HEK293 (cell line): ENCODE measurements around the gene PHF23.

ENCODE experiments used
- BCL11A ChIP-seq: fragments of 450-650 bp; formaldehyde crosslinking; IDR thresholded peaks from 2 replicates; pipeline ENCODE4 v1.5.1; 2016; ENCODE audit warnings: low read depth, missing biosample characterization, missing genetic modification characterization
- SCRT2 ChIP-seq: fragments of 450-650 bp; formaldehyde crosslinking; IDR thresholded peaks from 2 replicates; pipeline ENCODE4 v1.5.1; 2016; ENCODE audit warnings: missing biosample characterization, missing genetic modification characterization
- SP2 ChIP-seq: fragments of 450-650 bp; formaldehyde crosslinking; IDR thresholded peaks from 2 replicates; pipeline ENCODE4 v1.5.1; 2016; ENCODE audit warnings: missing biosample characterization, missing genetic modification characterization
- SP7 ChIP-seq: fragments of 450-650 bp; formaldehyde crosslinking; IDR thresholded peaks from 2 replicates; pipeline ENCODE4 v1.5.1; 2016; ENCODE audit warnings: missing biosample characterization, missing genetic modification characterization
- TCF7L2 ChIP-seq: IDR thresholded peaks from 2 replicates; pipeline ENCODE4 v1.6.1; 2011; ENCODE audit warnings: low read depth, mild to moderate bottlenecking, inconsistent platforms, low read length, moderate library complexity, borderline replicate concordance
- YY2 ChIP-seq: fragments of 450-650 bp; formaldehyde crosslinking; IDR thresholded peaks from 2 replicates; pipeline ENCODE4 v1.5.1; 2016; ENCODE audit warnings: missing biosample characterization, missing genetic modification characterization
- ZEB2 ChIP-seq: fragments of 450-650 bp; formaldehyde crosslinking; IDR thresholded peaks from 2 replicates; pipeline ENCODE4 v1.5.1; 2016; ENCODE audit warnings: missing biosample characterization, missing genetic modification characterization
- ZFHX2 ChIP-seq: fragments of 450-650 bp; formaldehyde crosslinking; conservative IDR thresholded peaks from 2 replicates; pipeline ENCODE4 v1.5.1; 2016; ENCODE audit warnings: missing biosample characterization, missing genetic modification characterization
- ZFP37 ChIP-seq: fragments of 450-650 bp; formaldehyde crosslinking; IDR thresholded peaks from 2 replicates; pipeline ENCODE4 v1.5.1; 2016; ENCODE audit warnings: missing biosample characterization, missing genetic modification characterization
- ZNF155 ChIP-seq: fragments of 450-650 bp; formaldehyde crosslinking; IDR thresholded peaks from 2 replicates; pipeline ENCODE4 v1.5.1; 2016; ENCODE audit warnings: missing biosample characterization, missing genetic modification characterization
- ZNF24 ChIP-seq: fragments of 450-650 bp; formaldehyde crosslinking; IDR thresholded peaks from 2 replicates; pipeline ENCODE4 v1.5.1; 2016; ENCODE audit warnings: missing biosample characterization, missing genetic modification characterization
- ZNF266 ChIP-seq: fragments of 450-650 bp; formaldehyde crosslinking; IDR thresholded peaks from 2 replicates; pipeline ENCODE4 v1.5.1; 2016; ENCODE audit warnings: missing biosample characterization, missing genetic modification characterization, low read depth
- ZNF311 ChIP-seq: fragments of 450-650 bp; formaldehyde crosslinking; IDR thresholded peaks from 2 replicates; pipeline ENCODE4 v1.5.1; 2017; ENCODE audit warnings: missing biosample characterization, missing genetic modification characterization, borderline replicate concordance
- ZNF335 ChIP-seq: fragments of 450-650 bp; formaldehyde crosslinking; conservative IDR thresholded peaks from 2 replicates; pipeline ENCODE4 v1.5.1; 2016; ENCODE audit warnings: missing biosample characterization, missing genetic modification characterization
- ZNF366 ChIP-seq: fragments of 450-650 bp; formaldehyde crosslinking; conservative IDR thresholded peaks from 2 replicates; pipeline ENCODE4 v1.5.1; 2016; ENCODE audit warnings: missing biosample characterization, missing genetic modification characterization
- ZNF416 ChIP-seq: fragments of 450-650 bp; formaldehyde crosslinking; IDR thresholded peaks from 2 replicates; pipeline ENCODE4 v1.5.1; 2016; ENCODE audit warnings: missing biosample characterization, missing genetic modification characterization
- ZNF48 ChIP-seq: fragments of 450-650 bp; formaldehyde crosslinking; IDR thresholded peaks from 2 replicates; pipeline ENCODE4 v1.5.1; 2016; ENCODE audit warnings: missing biosample characterization, missing genetic modification characterization
- ZNF510 ChIP-seq: fragments of 450-650 bp; formaldehyde crosslinking; IDR thresholded peaks from 2 replicates; pipeline ENCODE4 v1.5.1; 2018; ENCODE audit warnings: mild to moderate bottlenecking, missing genetic modification characterization, missing biosample characterization; ENCODE audit not compliant: insufficient replicate concordance
- ZNF548 ChIP-seq: fragments of 450-650 bp; formaldehyde crosslinking; IDR thresholded peaks from 2 replicates; pipeline ENCODE4 v1.5.1; 2016; ENCODE audit warnings: missing biosample characterization, missing genetic modification characterization
- ZNF549 ChIP-seq: fragments of 450-650 bp; IDR thresholded peaks from 2 replicates; pipeline ENCODE4 v1.5.1; 2018; ENCODE audit warnings: missing biosample characterization, missing genetic modification characterization, mild to moderate bottlenecking, inconsistent platforms, moderate library complexity
- ZNF621 ChIP-seq: fragments of 450-650 bp; formaldehyde crosslinking; IDR thresholded peaks from 2 replicates; pipeline ENCODE4 v1.5.1; 2017; ENCODE audit warnings: missing biosample characterization, missing genetic modification characterization
- ZNF664 ChIP-seq: fragments of 450-650 bp; formaldehyde crosslinking; IDR thresholded peaks from 2 replicates; pipeline ENCODE4 v1.5.1; 2016; ENCODE audit warnings: missing biosample characterization, missing genetic modification characterization
- ZNF747 ChIP-seq: fragments of 450-650 bp; formaldehyde crosslinking; IDR thresholded peaks from 2 replicates; pipeline ENCODE4 v1.5.1; 2016; ENCODE audit warnings: missing biosample characterization, missing genetic modification characterization
- ZNF843 ChIP-seq: fragments of 450-650 bp; formaldehyde crosslinking; IDR thresholded peaks from 2 replicates; pipeline ENCODE4 v1.5.1; 2016; ENCODE audit warnings: missing biosample characterization, missing genetic modification characterization
- ZSCAN23 ChIP-seq: fragments of 450-650 bp; formaldehyde crosslinking; IDR thresholded peaks from 2 replicates; pipeline ENCODE4 v1.5.1; 2016; ENCODE audit warnings: missing biosample characterization, missing genetic modification characterization
- TF ChIP-seq, protein P1 (sequence below): fragments of 450-650 bp; formaldehyde crosslinking; IDR thresholded peaks from 2 replicates; pipeline ENCODE4 v1.5.1; 2016; ENCODE audit warnings: missing biosample characterization, missing genetic modification characterization
- TF ChIP-seq, protein P2 (sequence below): fragments of 450-650 bp; formaldehyde crosslinking; IDR thresholded peaks from 2 replicates; pipeline ENCODE4 v1.5.0; 2017; ENCODE audit warnings: missing biosample characterization, missing genetic modification characterization, borderline replicate concordance
- TF ChIP-seq, protein P3 (sequence below): fragments of 450-650 bp; formaldehyde crosslinking; IDR thresholded peaks from 2 replicates; pipeline ENCODE4 v1.5.1; 2016; ENCODE audit warnings: missing biosample characterization, missing genetic modification characterization, low read depth
- TF ChIP-seq, protein P4 (sequence below): fragments of 450-650 bp; formaldehyde crosslinking; IDR thresholded peaks from 2 replicates; pipeline ENCODE4 v1.5.1; 2016; ENCODE audit warnings: missing biosample characterization, missing genetic modification characterization
- TF ChIP-seq, protein P5 (sequence below): fragments of 450-650 bp; formaldehyde crosslinking; IDR thresholded peaks from 2 replicates; pipeline ENCODE4 v1.5.1; 2017; ENCODE audit warnings: missing biosample characterization, missing genetic modification characterization
- TF ChIP-seq, protein P6 (sequence below): fragments of 450-650 bp; formaldehyde crosslinking; IDR thresholded peaks from 2 replicates; pipeline ENCODE4 v1.5.1; 2017; ENCODE audit warnings: missing biosample characterization, missing genetic modification characterization
- TF ChIP-seq, protein P7 (sequence below): fragments of 450-650 bp; formaldehyde crosslinking; IDR thresholded peaks from 2 replicates; pipeline ENCODE4 v1.5.1; 2016; ENCODE audit warnings: missing biosample characterization, missing genetic modification characterization

Gene PHF23

DNA sequence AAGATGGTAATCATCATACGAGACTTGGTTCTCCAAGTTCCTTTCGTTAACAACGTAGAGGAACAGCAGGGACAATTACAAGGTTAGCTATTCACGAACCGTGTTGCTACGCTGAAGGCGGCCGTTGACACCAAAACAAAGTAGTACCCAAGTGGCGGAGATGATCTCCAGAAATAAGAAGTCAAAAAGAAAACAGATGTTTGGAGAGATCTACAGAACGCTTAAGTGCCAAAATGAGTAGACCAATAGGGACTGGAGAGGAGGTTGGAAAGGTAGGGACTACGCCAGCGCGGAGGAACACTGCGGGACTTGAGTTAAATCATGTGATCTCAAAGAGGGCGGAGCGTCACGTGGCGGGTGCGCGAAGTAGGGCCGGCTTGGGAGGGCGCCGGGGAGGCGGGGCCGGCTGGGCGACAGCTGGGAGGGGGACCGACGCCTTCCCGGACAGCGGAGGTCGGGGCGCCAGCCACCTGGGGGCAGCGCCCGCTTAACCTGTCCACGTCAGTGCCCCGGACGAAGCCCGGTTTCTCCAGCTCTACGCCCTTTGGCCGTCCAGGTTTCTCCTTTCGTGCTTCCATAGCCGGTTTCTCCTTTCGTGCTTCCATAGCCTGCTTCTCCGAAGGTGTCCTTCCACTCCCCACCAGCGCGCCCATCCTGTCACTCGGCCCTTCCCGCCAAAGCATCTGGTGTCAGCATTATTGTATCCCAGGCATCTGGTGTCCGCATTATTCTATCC, 3.6 kb upstream of the PHF23 start (continued):
- TF ChIP-seq, protein P1, sequence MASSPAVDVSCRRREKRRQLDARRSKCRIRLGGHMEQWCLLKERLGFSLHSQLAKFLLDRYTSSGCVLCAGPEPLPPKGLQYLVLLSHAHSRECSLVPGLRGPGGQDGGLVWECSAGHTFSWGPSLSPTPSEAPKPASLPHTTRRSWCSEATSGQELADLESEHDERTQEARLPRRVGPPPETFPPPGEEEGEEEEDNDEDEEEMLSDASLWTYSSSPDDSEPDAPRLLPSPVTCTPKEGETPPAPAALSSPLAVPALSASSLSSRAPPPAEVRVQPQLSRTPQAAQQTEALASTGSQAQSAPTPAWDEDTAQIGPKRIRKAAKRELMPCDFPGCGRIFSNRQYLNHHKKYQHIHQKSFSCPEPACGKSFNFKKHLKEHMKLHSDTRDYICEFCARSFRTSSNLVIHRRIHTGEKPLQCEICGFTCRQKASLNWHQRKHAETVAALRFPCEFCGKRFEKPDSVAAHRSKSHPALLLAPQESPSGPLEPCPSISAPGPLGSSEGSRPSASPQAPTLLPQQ: peak; percentile 70; the same call in 1 of the 2 replicates
- TF ChIP-seq ZSCAN23 (tag by site-specific recombination) (peak; percentile 88), ZNF548 (no peak), ZNF747 (tag by site-specific recombination) (no peak), ZNF48 (no peak), ZFHX2 (tag by site-specific recombination) (peak; percentile 90), ZNF311 (no peak), ZNF510 (tag by site-specific recombination) (no peak), SP2 (tag by site-specific recombination) (peak; percentile 95), SP7 (tag by site-specific recombination) (peak; percentile 98), BCL11A (tag by site-specific recombination) (peak; percentile 83), TCF7L2 (no peak), ZNF843 (tag by site-specific recombination) (peak; percentile 87), SCRT2 (peak; percentile 39; the same call in 1 of the 2 replicates), ZFP37 (tag by site-specific recombination) (peak; percentile 85; the same call in 1 of the 2 replicates), ZNF155 (no peak), YY2 (peak; percentile 86), ZNF621 (no peak), ZNF366 (tag by site-specific recombination) (peak; percentile 74), ZNF549 (tag by site-specific recombination) (no peak), ZNF266 (tag by site-specific recombination) (no peak; the same call in 1 of the 2 replicates), ZNF335 (tag by site-specific recombination) (peak; percentile 52), ZNF416 (tag by site-specific recombination) (no peak), ZEB2 (tag by site-specific recombination) (peak; percentile 98), ZNF24 (tag by site-specific recombination) (peak; percentile 98), ZNF664 (tag by site-specific recombination) (peak; percentile 89)
- TF ChIP-seq, protein P2, sequence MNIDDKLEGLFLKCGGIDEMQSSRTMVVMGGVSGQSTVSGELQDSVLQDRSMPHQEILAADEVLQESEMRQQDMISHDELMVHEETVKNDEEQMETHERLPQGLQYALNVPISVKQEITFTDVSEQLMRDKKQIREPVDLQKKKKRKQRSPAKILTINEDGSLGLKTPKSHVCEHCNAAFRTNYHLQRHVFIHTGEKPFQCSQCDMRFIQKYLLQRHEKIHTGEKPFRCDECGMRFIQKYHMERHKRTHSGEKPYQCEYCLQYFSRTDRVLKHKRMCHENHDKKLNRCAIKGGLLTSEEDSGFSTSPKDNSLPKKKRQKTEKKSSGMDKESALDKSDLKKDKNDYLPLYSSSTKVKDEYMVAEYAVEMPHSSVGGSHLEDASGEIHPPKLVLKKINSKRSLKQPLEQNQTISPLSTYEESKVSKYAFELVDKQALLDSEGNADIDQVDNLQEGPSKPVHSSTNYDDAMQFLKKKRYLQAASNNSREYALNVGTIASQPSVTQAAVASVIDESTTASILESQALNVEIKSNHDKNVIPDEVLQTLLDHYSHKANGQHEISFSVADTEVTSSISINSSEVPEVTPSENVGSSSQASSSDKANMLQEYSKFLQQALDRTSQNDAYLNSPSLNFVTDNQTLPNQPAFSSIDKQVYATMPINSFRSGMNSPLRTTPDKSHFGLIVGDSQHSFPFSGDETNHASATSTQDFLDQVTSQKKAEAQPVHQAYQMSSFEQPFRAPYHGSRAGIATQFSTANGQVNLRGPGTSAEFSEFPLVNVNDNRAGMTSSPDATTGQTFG (tag by site-specific recombination): peak; percentile 79
- TF ChIP-seq, protein P3, sequence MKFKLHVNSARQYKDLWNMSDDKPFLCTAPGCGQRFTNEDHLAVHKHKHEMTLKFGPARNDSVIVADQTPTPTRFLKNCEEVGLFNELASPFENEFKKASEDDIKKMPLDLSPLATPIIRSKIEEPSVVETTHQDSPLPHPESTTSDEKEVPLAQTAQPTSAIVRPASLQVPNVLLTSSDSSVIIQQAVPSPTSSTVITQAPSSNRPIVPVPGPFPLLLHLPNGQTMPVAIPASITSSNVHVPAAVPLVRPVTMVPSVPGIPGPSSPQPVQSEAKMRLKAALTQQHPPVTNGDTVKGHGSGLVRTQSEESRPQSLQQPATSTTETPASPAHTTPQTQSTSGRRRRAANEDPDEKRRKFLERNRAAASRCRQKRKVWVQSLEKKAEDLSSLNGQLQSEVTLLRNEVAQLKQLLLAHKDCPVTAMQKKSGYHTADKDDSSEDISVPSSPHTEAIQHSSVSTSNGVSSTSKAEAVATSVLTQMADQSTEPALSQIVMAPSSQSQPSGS (tag by site-specific recombination): peak; percentile 75; the same call in 1 of the 2 replicates
- TF ChIP-seq, protein P4, sequence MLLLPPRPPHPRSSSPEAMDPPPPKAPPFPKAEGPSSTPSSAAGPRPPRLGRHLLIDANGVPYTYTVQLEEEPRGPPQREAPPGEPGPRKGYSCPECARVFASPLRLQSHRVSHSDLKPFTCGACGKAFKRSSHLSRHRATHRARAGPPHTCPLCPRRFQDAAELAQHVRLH: peak; percentile 99
- TF ChIP-seq, protein P5, sequence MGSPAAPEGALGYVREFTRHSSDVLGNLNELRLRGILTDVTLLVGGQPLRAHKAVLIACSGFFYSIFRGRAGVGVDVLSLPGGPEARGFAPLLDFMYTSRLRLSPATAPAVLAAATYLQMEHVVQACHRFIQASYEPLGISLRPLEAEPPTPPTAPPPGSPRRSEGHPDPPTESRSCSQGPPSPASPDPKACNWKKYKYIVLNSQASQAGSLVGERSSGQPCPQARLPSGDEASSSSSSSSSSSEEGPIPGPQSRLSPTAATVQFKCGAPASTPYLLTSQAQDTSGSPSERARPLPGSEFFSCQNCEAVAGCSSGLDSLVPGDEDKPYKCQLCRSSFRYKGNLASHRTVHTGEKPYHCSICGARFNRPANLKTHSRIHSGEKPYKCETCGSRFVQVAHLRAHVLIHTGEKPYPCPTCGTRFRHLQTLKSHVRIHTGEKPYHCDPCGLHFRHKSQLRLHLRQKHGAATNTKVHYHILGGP (tag by site-specific recombination): no peak
- TF ChIP-seq, protein P6, sequence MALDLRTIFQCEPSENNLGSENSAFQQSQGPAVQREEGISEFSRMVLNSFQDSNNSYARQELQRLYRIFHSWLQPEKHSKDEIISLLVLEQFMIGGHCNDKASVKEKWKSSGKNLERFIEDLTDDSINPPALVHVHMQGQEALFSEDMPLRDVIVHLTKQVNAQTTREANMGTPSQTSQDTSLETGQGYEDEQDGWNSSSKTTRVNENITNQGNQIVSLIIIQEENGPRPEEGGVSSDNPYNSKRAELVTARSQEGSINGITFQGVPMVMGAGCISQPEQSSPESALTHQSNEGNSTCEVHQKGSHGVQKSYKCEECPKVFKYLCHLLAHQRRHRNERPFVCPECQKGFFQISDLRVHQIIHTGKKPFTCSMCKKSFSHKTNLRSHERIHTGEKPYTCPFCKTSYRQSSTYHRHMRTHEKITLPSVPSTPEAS: peak; percentile 60
- TF ChIP-seq, protein P7, sequence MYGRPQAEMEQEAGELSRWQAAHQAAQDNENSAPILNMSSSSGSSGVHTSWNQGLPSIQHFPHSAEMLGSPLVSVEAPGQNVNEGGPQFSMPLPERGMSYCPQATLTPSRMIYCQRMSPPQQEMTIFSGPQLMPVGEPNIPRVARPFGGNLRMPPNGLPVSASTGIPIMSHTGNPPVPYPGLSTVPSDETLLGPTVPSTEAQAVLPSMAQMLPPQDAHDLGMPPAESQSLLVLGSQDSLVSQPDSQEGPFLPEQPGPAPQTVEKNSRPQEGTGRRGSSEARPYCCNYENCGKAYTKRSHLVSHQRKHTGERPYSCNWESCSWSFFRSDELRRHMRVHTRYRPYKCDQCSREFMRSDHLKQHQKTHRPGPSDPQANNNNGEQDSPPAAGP (tag by site-specific recombination): peak; percentile 99
